Stimulated activated CD8-positive, alpha-beta memory T cell treated with anti-CD3 and anti-CD28 coated beads, Interleukin-15, amount 100 ng/mL, for 48 hours (primary cell): ENCODE results near the gene MAEA.
"Not testable (repeated sequence)": the region's sequence is repeated elsewhere in the genome, so short reads cannot be mapped to it uniquely, and the experiment has no call there.

ENCODE experiments used
- DNase-seq, 2 donors: peaks; one replicate each; pipeline ENCODE4 v3.0.0-alpha.2; 2020; ENCODE audit warnings: low read depth in 2 of 2

The MAEA gene

GRCh38 chr4:1334579-1334895 is 44.8 kb downstream of the MAEA start:
- DNase-seq: no peak

- not testable (repeated sequence) for DNase-seq
Observed at GRCh38 chr4:1335193-1335883, 45.6 kb downstream of the MAEA start.

- DNase-seq: no peak
Observed at GRCh38 chr4:1336088-1336491, 46.4 kb downstream of the MAEA start.

GRCh38 chr4:1337376-1337831 is 47.7 kb downstream of the MAEA start:
- peak; percentile 56 to 81 for DNase-seq

- no peak for DNase-seq
Observed at GRCh38 chr4:1337951-1338751, 48.5 kb downstream of the MAEA start.

- DNase-seq: no peak
Observed at GRCh38 chr4:1338752-1339414, 49.2 kb downstream of the MAEA start.

GRCh38 chr4:1339489-1339888 is 49.8 kb downstream of the MAEA start:
- DNase-seq: no peak

GRCh38 chr4:1340181-1340747 is 50.6 kb downstream of the MAEA start:
- no peak for DNase-seq

GRCh38 chr4:1340861-1341260 is 51.2 kb downstream of the MAEA start:
- no peak for DNase-seq

- DNase-seq: no peak
Observed at GRCh38 chr4:1342003-1342402, 52.3 kb downstream of the MAEA start.

- DNase-seq: no peak
Observed at GRCh38 chr4:1344696-1345095, 55.0 kb downstream of the MAEA start.

- DNase-seq: no peak
Observed at GRCh38 chr4:1345903-1346780, 56.5 kb downstream of the MAEA start.

- peak; percentile 100 for DNase-seq
Observed at GRCh38 chr4:1346781-1347409, 57.2 kb downstream of the MAEA start, which contains the start of gene UVSSA. UVSSA (plus strand) TSS chr4:1347208; CDS start chr4:1348092, 884 bp downstream.

- DNase-seq: peak; percentile 37 to 38
Observed at GRCh38 chr4:1347410-1347864, 57.7 kb downstream of the MAEA start.

- no peak for DNase-seq
Observed at GRCh38 chr4:1348014-1348513, 58.4 kb downstream of the MAEA start.

GRCh38 chr4:1348746-1349145 is 59.1 kb downstream of the MAEA start:
- DNase-seq: no peak

- no peak for DNase-seq
Observed at GRCh38 chr4:1349359-1350168, 59.9 kb downstream of the MAEA start.

GRCh38 chr4:1350169-1350520 is 60.5 kb downstream of the MAEA start:
- DNase-seq: no peak

GRCh38 chr4:1351854-1352566 is 62.3 kb downstream of the MAEA start:
- DNase-seq: peak; percentile 74 to 77
